NCI-H1417 treated with DMSO at 0.1 percent for 48 hours (cell line): ENCODE results near the gene SKAP1.

ENCODE experiments used
- DNase-seq: peaks from one replicate; lab custom pipeline; 2025; lab: John Stamatoyannopoulos, UW

SKAP1 gene

GRCh38 chr17:48144231-48144630 lies 285.8 kb downstream of the SKAP1 start:
- no peak for DNase-seq

- no peak for DNase-seq
Observed at GRCh38 chr17:48143629-48144028, 286.4 kb downstream of the SKAP1 start.

- DNase-seq: no peak
Observed at GRCh38 chr17:48139944-48140343, 290.1 kb downstream of the SKAP1 start.

GRCh38 chr17:48137656-48138055 lies 292.4 kb downstream of the SKAP1 start:
- DNase-seq: no peak

GRCh38 chr17:48134912-48135480 lies 295.0 kb downstream of the SKAP1 start:
- no peak for DNase-seq

- no peak for DNase-seq
Observed at GRCh38 chr17:48132385-48132784, 297.6 kb downstream of the SKAP1 start.

- DNase-seq: peak; percentile 28
Observed at GRCh38 chr17:48131216-48131824, 298.7 kb downstream of the SKAP1 start.

GRCh38 chr17:48129981-48130380 lies 300.0 kb downstream of the SKAP1 start:
- no peak for DNase-seq

GRCh38 chr17:48128400-48128799 lies 301.6 kb downstream of the SKAP1 start:
- DNase-seq: no peak

- no peak for DNase-seq
Observed at GRCh38 chr17:48127371-48128051, 302.5 kb downstream of the SKAP1 start.

- DNase-seq: no peak
Observed at GRCh38 chr17:48126532-48126850, 303.5 kb downstream of the SKAP1 start.

GRCh38 chr17:48125829-48126531 lies 304.0 kb downstream of the SKAP1 start:
- no peak for DNase-seq

- no peak for DNase-seq
Observed at GRCh38 chr17:48123776-48124388, 306.1 kb downstream of the SKAP1 start.

- DNase-seq: no peak
Observed at GRCh38 chr17:48123111-48123510, 306.9 kb downstream of the SKAP1 start.

GRCh38 chr17:48122665-48123045 lies 307.4 kb downstream of the SKAP1 start:
- DNase-seq: no peak

- DNase-seq: no peak
Observed at GRCh38 chr17:48121923-48122664, 307.9 kb downstream of the SKAP1 start.

- DNase-seq: no peak
Observed at GRCh38 chr17:48113201-48113676, 316.8 kb downstream of the SKAP1 start.

GRCh38 chr17:48111937-48112241 lies 318.1 kb downstream of the SKAP1 start:
- no peak for DNase-seq

- DNase-seq: no peak
Observed at GRCh38 chr17:48110761-48111160, 319.3 kb downstream of the SKAP1 start.

GRCh38 chr17:48107137-48108055 lies 322.6 kb downstream of the SKAP1 start, which contains the start of gene SNX11:
Gene SNX11 (plus strand): TSS chr17:48107766. CDS start chr17:48112044, 4,278 bp downstream.
- DNase-seq: peak; percentile 75

GRCh38 chr17:48106802-48107136 lies 323.2 kb downstream of the SKAP1 start:
- DNase-seq: no peak
